Measurements from ENCODE around the gene CASK. TPM values are rescaled to one million over a fixed set of nuclear protein-coding genes. Genes with fewer than 3 reads are reported as not detected.

CASK gene
- total RNA-seq, 2 donors from 2014 or later: 90.8 to 107 TPM

DNA sequence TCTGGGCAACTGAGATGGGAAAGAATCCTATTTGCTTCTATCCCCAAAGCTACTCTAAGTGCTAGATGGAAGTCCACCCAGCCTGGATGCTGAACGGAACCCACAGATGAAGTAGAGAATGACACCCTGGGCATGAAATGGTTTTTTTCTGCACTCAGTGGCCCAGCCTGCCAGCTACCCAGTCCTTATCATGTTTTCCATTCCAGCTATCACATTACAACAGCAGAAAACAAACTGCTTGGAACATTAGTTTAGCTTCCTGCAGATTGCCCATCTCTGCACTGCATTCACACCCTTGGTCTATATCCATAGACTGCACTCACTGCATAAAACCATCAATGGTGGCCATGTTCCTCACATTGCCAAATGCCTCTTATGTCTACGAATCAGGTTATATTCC is 397.1 kb downstream of the CASK start:
- H3K36me3 ChIP-seq: no peaks in the 10 kb centered on the region
- no peaks in the 10 kb centered on the region for H3K4me1 ChIP-seq
- intact Hi-C loops (cut with DNase I): no loop called here

GRCh38 chrX:41522671-41523070 is 400.7 kb downstream of the CASK start:
- H3K27ac ChIP-seq: no peak overlapping the region
- H3K9me3 ChIP-seq: no peaks in the 10 kb centered on the region
- no peak overlapping the region for H3K4me3 ChIP-seq
- DNase-seq: no peak
- H3K9ac ChIP-seq (ENCODE audit: low read depth in 2 of 2, low read length in 2 of 2): no peak overlapping the region
- H3K27me3 ChIP-seq: peaks cover 4% of the 10 kb centered on the region
- no peaks in the 10 kb centered on the region for H3K4me1 ChIP-seq
- H3K36me3 ChIP-seq: no peaks in the 10 kb centered on the region
- intact Hi-C loops (cut with DNase I): no loop called here
- TF ChIP-seq CTCF (IDR thresholded peaks at IDR 0.05): no peak

More for the DNA sequence above, 397.1 kb downstream of the CASK start:
- H3K27me3 ChIP-seq: peaks cover 4% of the 10 kb centered on the region
- H3K9me3 ChIP-seq: no peaks in the 10 kb centered on the region
- DNase-seq: no peak
- no peak for TF ChIP-seq CTCF (IDR thresholded peaks at IDR 0.05)
- H3K4me3 ChIP-seq: no peak overlapping the region
- no peak overlapping the region for H3K9ac ChIP-seq (ENCODE audit: low read depth in 2 of 2, low read length in 2 of 2)
- H3K27ac ChIP-seq: no peak overlapping the region

GRCh38 chrX:41522081-41522480 is 401.3 kb downstream of the CASK start:
- no peak for TF ChIP-seq CTCF (IDR thresholded peaks at IDR 0.05)
- no peak for DNase-seq
- no peak overlapping the region for H3K27ac ChIP-seq

DNA sequence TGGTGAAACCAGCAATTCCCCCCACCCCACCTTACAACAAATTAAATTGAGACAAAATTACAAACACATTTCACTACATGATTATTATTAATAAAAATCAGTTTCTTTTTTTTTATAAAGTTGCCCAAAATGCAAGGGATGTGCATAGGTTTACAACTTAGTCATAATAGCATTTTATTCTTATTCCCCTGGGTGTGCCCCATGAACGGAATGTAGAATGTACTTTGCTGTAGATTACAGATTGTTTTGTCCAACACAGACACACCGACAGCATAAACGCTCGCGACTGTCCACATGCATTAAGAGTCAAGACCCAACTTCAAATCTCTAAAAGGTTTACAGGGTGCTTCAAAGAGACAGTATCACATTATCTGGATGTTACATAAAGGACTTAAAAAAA is 403.9 kb downstream of the CASK start:
- Histone ChIP-seq H3K27me3 (peaks cover under 1% of the 10 kb centered on the region), H3K4me1 (no peaks in the 10 kb centered on the region), H3K4me3 (no peak overlapping the region), H3K27ac (no peak overlapping the region), H3K9ac (ENCODE audit: low read depth in 2 of 2, low read length in 2 of 2) (no peak overlapping the region), H3K36me3 (no peaks in the 10 kb centered on the region), H3K9me3 (no peaks in the 10 kb centered on the region)
- TF ChIP-seq CTCF (IDR thresholded peaks at IDR 0.05): no peak
- DNase-seq: no peak
- intact Hi-C loops (cut with DNase I): no loop called here

More at GRCh38 chrX:41522081-41522480, 401.3 kb downstream of the CASK start:
- H3K9me3 ChIP-seq: no peaks in the 10 kb centered on the region
- peaks cover 4% of the 10 kb centered on the region for H3K27me3 ChIP-seq
- H3K9ac ChIP-seq (ENCODE audit: low read depth in 2 of 2, low read length in 2 of 2): no peak overlapping the region
- H3K4me1 ChIP-seq: no peaks in the 10 kb centered on the region
- H3K4me3 ChIP-seq: no peak overlapping the region
- H3K36me3 ChIP-seq: no peaks in the 10 kb centered on the region
- intact Hi-C loops (cut with DNase I): no loop called here

DNA sequence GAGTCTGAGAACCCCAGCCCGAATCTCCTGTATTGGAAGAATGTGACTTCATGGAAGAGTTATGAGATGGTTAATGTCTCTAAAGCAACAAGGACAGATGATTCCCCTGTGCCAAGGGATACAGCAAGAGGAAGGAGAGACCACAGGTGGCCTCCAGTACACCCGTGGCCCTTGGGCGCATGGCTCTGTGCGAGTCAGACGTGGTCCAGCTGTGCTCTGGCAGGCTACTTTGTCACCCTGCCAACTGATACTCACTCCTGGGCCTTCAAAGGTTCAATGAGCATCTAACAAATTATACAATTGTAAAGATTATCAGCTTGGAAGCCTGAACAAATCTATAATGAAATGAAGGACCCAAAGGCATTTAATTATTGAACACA is 404.5 kb downstream of the CASK start:
- no peak overlapping the region for H3K9ac ChIP-seq (ENCODE audit: low read depth in 2 of 2, low read length in 2 of 2)
- intact Hi-C loops (cut with DNase I): no loop called here
- no peaks in the 10 kb centered on the region for H3K27me3 ChIP-seq
- H3K4me3 ChIP-seq: no peak overlapping the region
- H3K27ac ChIP-seq: no peak overlapping the region
- no peak for DNase-seq
- H3K4me1 ChIP-seq: no peaks in the 10 kb centered on the region
- H3K9me3 ChIP-seq: no peaks in the 10 kb centered on the region
- no peaks in the 10 kb centered on the region for H3K36me3 ChIP-seq
- TF ChIP-seq CTCF (IDR thresholded peaks at IDR 0.05): no peak
